Activated T-helper 1 cell treated with Interleukin-2 at 50 U/mL for 16 hours (primary cell): ENCODE results near the gene KDELR3.

ENCODE experiments used
- DNase-seq: peaks from one replicate; pipeline ENCODE4 v3.0.0-alpha.2; 2020; ENCODE audit warnings: low read depth

KDELR3 gene

GRCh38 chr22:38467904-38468442, at the start of gene KDELR3:
KDELR3 (plus strand) TSS chr22:38468096; CDS start chr22:38468234, 138 bp downstream.
- DNase-seq = peak; percentile 11

- DNase-seq = no peak
Observed at GRCh38 chr22:38418589-38418988, 49.3 kb upstream of the KDELR3 start.

- DNase-seq = no peak
Observed at GRCh38 chr22:38419121-38419857, 48.6 kb upstream of the KDELR3 start.

- no peak for DNase-seq
Observed at GRCh38 chr22:38419858-38420160, 48.1 kb upstream of the KDELR3 start.

GRCh38 chr22:38420734-38421133, 47.2 kb upstream of the KDELR3 start:
- DNase-seq = no peak

- DNase-seq = no peak
Observed at GRCh38 chr22:38422611-38423511, 45.0 kb upstream of the KDELR3 start.

- no peak for DNase-seq
Observed at GRCh38 chr22:38423512-38424503, 44.1 kb upstream of the KDELR3 start.

GRCh38 chr22:38424525-38425080, 43.3 kb upstream of the KDELR3 start:
- DNase-seq = no peak

- DNase-seq = no peak
Observed at GRCh38 chr22:38426628-38427027, 41.3 kb upstream of the KDELR3 start.

GRCh38 chr22:38427465-38427864, 40.4 kb upstream of the KDELR3 start:
- no peak for DNase-seq

- no peak for DNase-seq
Observed at GRCh38 chr22:38427940-38428339, 40.0 kb upstream of the KDELR3 start.

- DNase-seq = no peak
Observed at GRCh38 chr22:38428714-38429113, 39.2 kb upstream of the KDELR3 start.

GRCh38 chr22:38429499-38430068, 38.3 kb upstream of the KDELR3 start:
- DNase-seq = no peak

- DNase-seq = no peak
Observed at GRCh38 chr22:38431266-38432010, 36.5 kb upstream of the KDELR3 start.

GRCh38 chr22:38432264-38432663, 35.6 kb upstream of the KDELR3 start:
- no peak for DNase-seq

- no peak for DNase-seq
Observed at GRCh38 chr22:38433871-38434270, 34.0 kb upstream of the KDELR3 start.

- DNase-seq = no peak
Observed at GRCh38 chr22:38435010-38435409, 32.9 kb upstream of the KDELR3 start.

GRCh38 chr22:38435965-38436364, 31.9 kb upstream of the KDELR3 start:
- DNase-seq = no peak

GRCh38 chr22:38436629-38437395, 31.1 kb upstream of the KDELR3 start:
- no peak for DNase-seq

GRCh38 chr22:38437416-38437815, 30.5 kb upstream of the KDELR3 start:
- no peak for DNase-seq
